ENCODE data around the gene ANKRD24.

- TF ChIP-seq POLR2A (IDR thresholded peaks at IDR 0.05) = no peak
- TF ChIP-seq CTCF (IDR thresholded peaks at IDR 0.05) = no peak
Observed at GRCh38 chr19:4157164-4157563, 25.3 kb upstream of the ANKRD24 start.

Measured in tibial nerve (tissue), 3 donors.